AG08395 (cell line): ENCODE measurements around the gene DYNC1I2.

Source experiments
- DNase-seq: peaks from one replicate; pipeline ENCODE4 v3.0.0; 2012; ENCODE audit warnings: mixed read lengths, low spot score

Gene DYNC1I2

GRCh38 chr2:171687287-171688128 is at the start of gene DYNC1I2:
TSS of gene DYNC1I2 (plus strand) at chr2:171687469. CDS start at chr2:171690156, 2,687 bp downstream.
- peak; percentile 90 for DNase-seq

- no peak for DNase-seq
These were observed 35.4 kb upstream of the DYNC1I2 start for GRCh38 chr2:171651667-171652415.

- DNase-seq, result peak; percentile 47
These were observed 34.9 kb upstream of the DYNC1I2 start for GRCh38 chr2:171652416-171652785.

- DNase-seq, result no peak
These were observed 31.7 kb upstream of the DYNC1I2 start for GRCh38 chr2:171655586-171655985.

- DNase-seq, result no peak
These were observed 20.2 kb upstream of the DYNC1I2 start for GRCh38 chr2:171667041-171667440.

GRCh38 chr2:171668183-171668582 is 19.1 kb upstream of the DYNC1I2 start:
- no peak for DNase-seq

GRCh38 chr2:171669121-171669520 is 18.1 kb upstream of the DYNC1I2 start:
- no peak for DNase-seq

- DNase-seq, result no peak
These were observed 16.6 kb upstream of the DYNC1I2 start for GRCh38 chr2:171670655-171671054.

GRCh38 chr2:171671867-171672266 is 15.4 kb upstream of the DYNC1I2 start:
- no peak for DNase-seq

- DNase-seq, result no peak
These were observed 13.4 kb upstream of the DYNC1I2 start for GRCh38 chr2:171673905-171674304.

GRCh38 chr2:171675810-171676345 is 11.4 kb upstream of the DYNC1I2 start:
- no peak for DNase-seq

GRCh38 chr2:171678619-171679018 is 8.7 kb upstream of the DYNC1I2 start:
- no peak for DNase-seq

GRCh38 chr2:171688129-171688465 is 828 bp downstream of the DYNC1I2 start:
- DNase-seq, result peak; percentile 15

GRCh38 chr2:171692331-171692730 is 5.1 kb downstream of the DYNC1I2 start:
- DNase-seq, result no peak

GRCh38 chr2:171702781-171703556 is 15.7 kb downstream of the DYNC1I2 start:
- DNase-seq, result peak; percentile 6

- DNase-seq, result peak; percentile 15
These were observed 16.5 kb downstream of the DYNC1I2 start for GRCh38 chr2:171703574-171704347.

GRCh38 chr2:171706152-171706803 is 19.0 kb downstream of the DYNC1I2 start:
- DNase-seq, result peak; percentile 25

GRCh38 chr2:171707752-171708151 is 20.5 kb downstream of the DYNC1I2 start:
- no peak for DNase-seq

- DNase-seq, result no peak
These were observed 21.9 kb downstream of the DYNC1I2 start for GRCh38 chr2:171709011-171709685.

GRCh38 chr2:171711351-171711750 is 24.1 kb downstream of the DYNC1I2 start:
- no peak for DNase-seq
